HFF-Myc (cell line): ENCODE data around the gene PLA2G12A.

Source experiments
- DNase-seq: peaks from one replicate; pipeline ENCODE4 v3.0.0-alpha.2; 2011; ENCODE audit warnings: low read depth; ENCODE audit errors: extremely low read depth
- H3K4me3 ChIP-seq: replicated peaks from 2 replicates; pipeline ENCODE4 v1.5.1; 2011; ENCODE audit warnings: low read depth, mild to moderate bottlenecking, control low read depth, low read length
- CTCF ChIP-seq: IDR thresholded peaks from 2 replicates; pipeline ENCODE4 v1.5.1; 2012; ENCODE audit warnings: mild to moderate bottlenecking, low read depth, low read length, control low read depth; ENCODE audit errors: missing control alignments

The PLA2G12A gene

GRCh38 chr4:109752525-109752924, 22.7 kb upstream of the PLA2G12A start:
- H3K4me3 ChIP-seq, result no peak overlapping the region
- no peak for DNase-seq
- TF ChIP-seq CTCF, result no peak

- no peak for DNase-seq
- no peak overlapping the region for H3K4me3 ChIP-seq
- TF ChIP-seq CTCF, result no peak
Measured at GRCh38 chr4:109751852-109752251, 22.0 kb upstream of the PLA2G12A start.

- no peak for TF ChIP-seq CTCF
- H3K4me3 ChIP-seq, result no peak overlapping the region
- no peak for DNase-seq
Measured at GRCh38 chr4:109750652-109751244, 20.9 kb upstream of the PLA2G12A start.

- DNase-seq, result no peak
- H3K4me3 ChIP-seq, result no peak overlapping the region
- no peak for TF ChIP-seq CTCF
Measured at GRCh38 chr4:109749388-109750082, 19.7 kb upstream of the PLA2G12A start.

GRCh38 chr4:109748114-109748513, 18.2 kb upstream of the PLA2G12A start:
- DNase-seq, result no peak
- no peak overlapping the region for H3K4me3 ChIP-seq
- TF ChIP-seq CTCF, result no peak

GRCh38 chr4:109746728-109747127, 16.9 kb upstream of the PLA2G12A start:
- TF ChIP-seq CTCF, result no peak
- no peak overlapping the region for H3K4me3 ChIP-seq
- DNase-seq, result no peak
